Measurements from ENCODE around the gene HPGDS. TPM values are rescaled to one million over a fixed set of nuclear protein-coding genes. Genes with fewer than 3 reads are reported as not detected.
"Not testable (repeated sequence)": the region's sequence is repeated elsewhere in the genome, so short reads cannot be mapped to it uniquely, and the experiment has no call there.

HPGDS gene
- polyA plus RNA-seq, 1 donor from 2014 or later = not detected

- Histone ChIP-seq H3K4me3 (ENCODE audit: low read length) (no peak overlapping the region), H3K79me2 (replicated peaks; ENCODE audit: insufficient read depth, low read length) (no peaks in the 10 kb centered on the region), H3K9ac (ENCODE audit: low read length) (no peak overlapping the region), H3K36me3 (ENCODE audit: insufficient read depth, low read length) (no peaks in the 10 kb centered on the region), H3K9me3 (ENCODE audit: low read length) (no peaks in the 10 kb centered on the region), H3F3A (ENCODE audit: insufficient read depth, low read length, poor library complexity, severe bottlenecking) (no peaks in the 10 kb centered on the region), H4K20me1 (ENCODE audit: insufficient read depth) (no peaks in the 10 kb centered on the region), H2AFZ (ENCODE audit: low read depth, low read length) (no peak overlapping the region), H3K27ac (ENCODE audit: low read length) (no peak overlapping the region), H3K4me2 (ENCODE audit: low read length) (no peak overlapping the region), H3K9me2 (ENCODE audit: insufficient read depth, low read length) (no peaks in the 10 kb centered on the region), H3K27me3 (ENCODE audit: insufficient read depth, low read depth, low read length) (no peaks in the 10 kb centered on the region)
- TF ChIP-seq EP300 (conservative IDR thresholded peaks at IDR 0.05; ENCODE audit: poor library complexity, severe bottlenecking) (no peak), REST (IDR thresholded peaks at IDR 0.05; ENCODE audit: borderline replicate concordance) (no peak), RAD21 (conservative IDR thresholded peaks at IDR 0.05) (no peak), MXI1 (conservative IDR thresholded peaks at IDR 0.05; ENCODE audit: poor library complexity, severe bottlenecking) (no peak), CTCF (IDR thresholded peaks at IDR 0.05; ENCODE audit: poor library complexity, severe bottlenecking) (no peak), SMC3 (conservative IDR thresholded peaks at IDR 0.05; ENCODE audit: poor library complexity) (no peak), EZH2 (IDR thresholded peaks at IDR 0.05; ENCODE audit: borderline replicate concordance, insufficient read depth, low read length, poor library complexity, severe bottlenecking) (no peak), TAF1 (IDR thresholded peaks at IDR 0.05; ENCODE audit: low read depth) (no peak), POLR2AphosphoS5 (IDR thresholded peaks at IDR 0.05) (no peak)
Observed at GRCh38 chr4:94389595-94390267, 47.1 kb upstream of the HPGDS start.

GRCh38 chr4:94387965-94388364 lies 45.3 kb upstream of the HPGDS start:
- H3K9me3 ChIP-seq (ENCODE audit: low read length); H2AFZ ChIP-seq (ENCODE audit: low read depth, low read length); H3K27me3 ChIP-seq (ENCODE audit: insufficient read depth, low read depth, low read length); H3K79me2 ChIP-seq (replicated peaks; ENCODE audit: insufficient read depth, low read length); H3K9me2 ChIP-seq (ENCODE audit: insufficient read depth, low read length); H3K4me3 ChIP-seq (ENCODE audit: low read length); H3K4me2 ChIP-seq (ENCODE audit: low read length); H4K20me1 ChIP-seq (ENCODE audit: insufficient read depth); H3K36me3 ChIP-seq (ENCODE audit: insufficient read depth, low read length); H3K27ac ChIP-seq (ENCODE audit: low read length); H3F3A ChIP-seq (ENCODE audit: insufficient read depth, low read length, poor library complexity, severe bottlenecking); H3K9ac ChIP-seq (ENCODE audit: low read length): not testable (repeated sequence)

- H2AFZ ChIP-seq (ENCODE audit: low read depth, low read length); H4K20me1 ChIP-seq (ENCODE audit: insufficient read depth); H3K27me3 ChIP-seq (ENCODE audit: insufficient read depth, low read depth, low read length); H3F3A ChIP-seq (ENCODE audit: insufficient read depth, low read length, poor library complexity, severe bottlenecking); H3K27ac ChIP-seq (ENCODE audit: low read length); H3K79me2 ChIP-seq (replicated peaks; ENCODE audit: insufficient read depth, low read length); H3K9ac ChIP-seq (ENCODE audit: low read length); H3K4me3 ChIP-seq (ENCODE audit: low read length); H3K36me3 ChIP-seq (ENCODE audit: insufficient read depth, low read length); H3K4me2 ChIP-seq (ENCODE audit: low read length); H3K9me2 ChIP-seq (ENCODE audit: insufficient read depth, low read length); H3K9me3 ChIP-seq (ENCODE audit: low read length): not testable (repeated sequence)
Observed at GRCh38 chr4:94385452-94385851, 42.8 kb upstream of the HPGDS start.

- not testable (repeated sequence) for H3K9me3 ChIP-seq (ENCODE audit: low read length); H2AFZ ChIP-seq (ENCODE audit: low read depth, low read length); H3K27me3 ChIP-seq (ENCODE audit: insufficient read depth, low read depth, low read length); H3K36me3 ChIP-seq (ENCODE audit: insufficient read depth, low read length); H3K79me2 ChIP-seq (replicated peaks; ENCODE audit: insufficient read depth, low read length); H3K9ac ChIP-seq (ENCODE audit: low read length); H3K4me2 ChIP-seq (ENCODE audit: low read length); H3F3A ChIP-seq (ENCODE audit: insufficient read depth, low read length, poor library complexity, severe bottlenecking); H3K27ac ChIP-seq (ENCODE audit: low read length); H4K20me1 ChIP-seq (ENCODE audit: insufficient read depth); H3K4me3 ChIP-seq (ENCODE audit: low read length); H3K9me2 ChIP-seq (ENCODE audit: insufficient read depth, low read length)
Observed at GRCh38 chr4:94382891-94383290, 40.3 kb upstream of the HPGDS start.
